CD4-positive, CD25-positive, alpha-beta regulatory T cell (primary cell): ENCODE results near the gene KCNB1. TPM values are rescaled to one million over a fixed set of nuclear protein-coding genes. Genes with fewer than 3 reads are reported as not detected.

Experiments
- ATAC-seq, 2 donors: fragments of 150-1000 bp; cut with Tn5 transposase; one replicate each; pipeline ENCODE4 v1.10.0; 2021; ENCODE audit warnings: low read depth in 2 of 2, moderate number of reproducible peaks in 2 of 2, moderate library complexity in 1 of 2
- DNase-seq, 3 donors: peaks; one replicate each; pipeline versions ENCODE4 v3.0.0 to v3.0.0-alpha.2; 2012 to 2022; ENCODE audit warnings: mixed read lengths in 1 of 3
- H3K27ac ChIP-seq: one replicate; pipeline ENCODE4 v1.7.0; 2013; ENCODE audit warnings: mild to moderate bottlenecking, low read length; ENCODE audit not compliant: insufficient read depth, poor library complexity, severe bottlenecking
- H3K27me3 ChIP-seq: one replicate; pipeline ENCODE4 v1.7.0; 2013; ENCODE audit warnings: low read length; ENCODE audit not compliant: control insufficient read depth, insufficient read depth
- H3K36me3 ChIP-seq: one replicate; pipeline ENCODE4 v1.7.0; 2013; ENCODE audit warnings: mild to moderate bottlenecking, low read length, moderate library complexity; ENCODE audit not compliant: control insufficient read depth, insufficient read depth
- H3K4me1 ChIP-seq: 2 replicates; pipeline ENCODE4 v1.7.0; 2013; ENCODE audit warnings: mild to moderate bottlenecking, low read length; ENCODE audit not compliant: insufficient read depth, control insufficient read depth, poor library complexity, severe bottlenecking
- H3K4me3 ChIP-seq: one replicate; pipeline ENCODE4 v1.7.0; 2013; ENCODE audit warnings: low read depth, mild to moderate bottlenecking, low read length, moderate library complexity
- H3K9me3 ChIP-seq, 2 experiments: 1 replicate in 1 of 2; 2 replicates in 1 of 2; pipeline ENCODE4 v1.7.0; 2013; ENCODE audit warnings: low read length in 2 of 2, mild to moderate bottlenecking in 1 of 2, moderate library complexity in 1 of 2; ENCODE audit not compliant: control insufficient read depth in 2 of 2
- H3K27ac Mint-ChIP-seq, 3 donors: one replicate each; pipeline ENCODE4 v1.8.0; 2020 to 2022; ENCODE audit warnings: mild to moderate bottlenecking in 3 of 3, mixed read lengths in 3 of 3, moderate library complexity in 2 of 3
- H3K27me3 Mint-ChIP-seq: one replicate; pipeline ENCODE4 v1.8.0; 2022; ENCODE audit warnings: mild to moderate bottlenecking, mixed read lengths
- H3K36me3 Mint-ChIP-seq: one replicate; pipeline ENCODE4 v1.8.0; 2020; ENCODE audit warnings: mixed read lengths
- H3K4me1 Mint-ChIP-seq, 4 donors: one replicate each; pipeline ENCODE4 v1.8.0; 2020 to 2022; ENCODE audit warnings: mixed read lengths in 4 of 4, mild to moderate bottlenecking in 1 of 4
- H3K4me3 Mint-ChIP-seq, 4 donors: one replicate each; pipeline ENCODE4 v1.8.0; 2020 to 2022; ENCODE audit warnings: mild to moderate bottlenecking in 4 of 4, mixed read lengths in 4 of 4, moderate library complexity in 3 of 4
- H3K9me3 Mint-ChIP-seq, 7 donors: one replicate each; pipeline ENCODE4 v1.8.0; 2020 to 2022; ENCODE audit warnings: mixed read lengths in 7 of 7, mild to moderate bottlenecking in 3 of 7, moderate library complexity in 2 of 7
- polyA plus RNA-seq, 4 donors: library from polyadenylated mRNA; unstranded; fragments of 300-500 nt; fragmentation: Illumina TruSeq; gene quantifications; one replicate each; pipeline ENCODE4 v1.2.3, GENCODE V29; 2021
- total RNA-seq: library from RNA; stranded (reverse); gene quantifications from one replicate; pipeline ENCODE4 v1.2.3, GENCODE V29; 2022

KCNB1 gene
- total and polyA plus RNA-seq, 5 donors from 2014 or later, result 0.02 to 0.05 TPM; not detected in 3

GRCh38 chr20:49338061-49338460, 144.4 kb downstream of the KCNB1 start:
- Histone ChIP-seq H3K36me3 (no peaks in the 10 kb centered on the region), H3K4me3 (no peak overlapping the region), H3K9me3 (no peaks in the 10 kb centered on the region), H3K4me1 (no peaks in the 10 kb centered on the region), H3K27me3 (peaks cover under 1% of the 10 kb centered on the region), H3K27ac (no peak overlapping the region)
- DNase-seq (no peak), ATAC-seq (no peak)
- Mint-ChIP-seq H3K27me3 (peaks cover 8% of the 10 kb centered on the region), H3K9me3 (no peaks in the 10 kb centered on the region), H3K4me3 (no peak overlapping the region), H3K27ac (no peak overlapping the region), H3K4me1 (peaks cover 0 to 3% (median 1%) of the 10 kb centered on the region in 4 donors), H3K36me3 (no peaks in the 10 kb centered on the region)

GRCh38 chr20:49337357-49337756, 145.1 kb downstream of the KCNB1 start:
- H3K4me3 Mint-ChIP-seq, result no peak overlapping the region
- ATAC-seq (no peak), DNase-seq (no peak)
- no peak overlapping the region for H3K27ac Mint-ChIP-seq
- Histone ChIP-seq H3K4me1 (no peaks in the 10 kb centered on the region), H3K9me3 (no peaks in the 10 kb centered on the region), H3K27ac (no peak overlapping the region), H3K27me3 (peaks cover 3% of the 10 kb centered on the region), H3K36me3 (no peaks in the 10 kb centered on the region), H3K4me3 (no peak overlapping the region)
- H3K4me1 Mint-ChIP-seq, result peaks cover 0 to 3% (median 1%) of the 10 kb centered on the region in 4 donors
- peaks cover 0 to 2% (median 0%) of the 10 kb centered on the region in 7 donors for H3K9me3 Mint-ChIP-seq
- H3K36me3 Mint-ChIP-seq, result no peaks in the 10 kb centered on the region
- peaks cover 15% of the 10 kb centered on the region for H3K27me3 Mint-ChIP-seq

DNA sequence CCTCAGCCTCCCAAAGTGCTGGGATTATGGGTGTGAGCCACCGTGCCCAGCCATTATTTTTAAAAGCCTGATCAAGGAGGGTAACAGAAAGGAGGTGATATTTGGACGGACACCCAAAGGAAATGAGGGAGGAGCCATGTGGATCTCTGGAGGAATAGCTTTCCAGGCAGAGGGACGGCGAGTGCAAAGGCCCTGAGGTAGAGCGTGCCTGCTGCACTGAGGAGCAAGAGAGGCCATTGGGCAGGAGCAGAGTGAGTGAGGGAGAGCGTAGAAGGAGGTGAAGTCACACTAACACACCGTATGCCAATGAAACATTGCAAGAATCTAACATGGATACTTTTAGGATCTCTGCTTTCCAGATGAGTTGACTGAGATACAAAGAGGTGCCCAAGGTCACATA, 145.7 kb downstream of the KCNB1 start:
- DNase-seq, result no peak
- H3K36me3 Mint-ChIP-seq, result no peaks in the 10 kb centered on the region
- H3K9me3 Mint-ChIP-seq, result peaks cover 0 to 2% (median 0%) of the 10 kb centered on the region in 7 donors
- peaks cover 17% of the 10 kb centered on the region for H3K27me3 Mint-ChIP-seq
- Histone ChIP-seq H3K9me3 (no peaks in the 10 kb centered on the region), H3K36me3 (no peaks in the 10 kb centered on the region), H3K4me1 (no peaks in the 10 kb centered on the region), H3K27ac (no peak overlapping the region), H3K4me3 (no peak overlapping the region), H3K27me3 (peaks cover 3% of the 10 kb centered on the region)
- ATAC-seq, result no peak
- no peak overlapping the region for H3K27ac Mint-ChIP-seq
- peaks cover 0 to 3% (median 1%) of the 10 kb centered on the region in 4 donors for H3K4me1 Mint-ChIP-seq
- H3K4me3 Mint-ChIP-seq, result no peak overlapping the region

- Mint-ChIP-seq H3K9me3 (peaks cover 0 to 2% (median 0%) of the 10 kb centered on the region in 7 donors), H3K4me3 (no peak overlapping the region), H3K36me3 (no peaks in the 10 kb centered on the region), H3K27me3 (peaks cover 22% of the 10 kb centered on the region), H3K4me1 (peaks cover 0 to 3% (median 1%) of the 10 kb centered on the region in 4 donors), H3K27ac (peak overlapping the region in 1 of 3 donors; percentile 6)
- H3K36me3 ChIP-seq, result no peaks in the 10 kb centered on the region
- H3K27me3 ChIP-seq, result peaks cover 6% of the 10 kb centered on the region
- no peaks in the 10 kb centered on the region for H3K9me3 ChIP-seq
- ATAC-seq (no peak), DNase-seq (no peak)
- no peak overlapping the region for H3K4me3 ChIP-seq
- H3K27ac ChIP-seq, result no peak overlapping the region
- no peaks in the 10 kb centered on the region for H3K4me1 ChIP-seq
Measured at GRCh38 chr20:49335476-49335875, 147.0 kb downstream of the KCNB1 start.

DNA sequence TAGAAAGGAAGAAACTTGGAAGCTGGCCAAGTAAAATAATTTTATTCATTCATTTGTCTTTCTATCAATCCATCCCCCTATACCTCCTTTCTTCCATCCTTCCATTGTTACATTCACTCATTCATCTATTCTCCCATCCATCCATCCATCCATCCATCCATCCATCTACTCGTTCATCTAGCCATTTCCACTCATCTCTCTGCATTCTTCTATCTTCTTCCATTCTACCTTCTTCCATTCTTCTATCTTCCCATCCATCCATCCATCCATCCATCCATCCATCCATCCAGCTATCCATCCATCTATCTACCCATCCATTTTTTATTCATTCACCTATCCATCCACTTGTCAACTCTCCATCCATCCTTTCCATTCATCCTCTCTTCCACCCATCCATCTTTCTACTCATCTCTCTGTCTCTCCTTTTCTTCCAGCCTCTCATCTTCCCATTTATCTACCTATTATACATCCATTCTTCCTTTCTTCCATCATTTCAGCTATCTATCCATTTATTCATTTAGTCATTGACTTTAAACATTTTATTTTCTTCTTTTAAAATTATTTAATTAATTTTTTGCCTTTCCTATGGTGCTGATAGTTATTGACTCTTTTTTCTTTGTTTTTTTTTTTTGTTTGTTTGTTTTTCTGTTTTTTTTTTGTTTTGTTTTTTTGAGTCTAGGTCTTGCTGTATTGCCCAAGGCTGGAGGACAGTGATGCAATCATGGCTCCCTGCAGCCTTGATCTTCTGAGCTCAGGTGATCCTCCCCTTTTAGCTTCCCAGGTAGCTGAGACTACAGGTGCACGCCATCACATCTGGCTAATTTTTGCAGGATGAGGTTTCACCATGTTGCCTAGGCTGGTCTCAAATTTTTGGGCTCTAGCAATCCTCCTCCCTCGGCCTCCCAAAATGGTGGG, 151.5 kb downstream of the KCNB1 start:
- no peak overlapping the region for H3K4me3 Mint-ChIP-seq

DNA sequence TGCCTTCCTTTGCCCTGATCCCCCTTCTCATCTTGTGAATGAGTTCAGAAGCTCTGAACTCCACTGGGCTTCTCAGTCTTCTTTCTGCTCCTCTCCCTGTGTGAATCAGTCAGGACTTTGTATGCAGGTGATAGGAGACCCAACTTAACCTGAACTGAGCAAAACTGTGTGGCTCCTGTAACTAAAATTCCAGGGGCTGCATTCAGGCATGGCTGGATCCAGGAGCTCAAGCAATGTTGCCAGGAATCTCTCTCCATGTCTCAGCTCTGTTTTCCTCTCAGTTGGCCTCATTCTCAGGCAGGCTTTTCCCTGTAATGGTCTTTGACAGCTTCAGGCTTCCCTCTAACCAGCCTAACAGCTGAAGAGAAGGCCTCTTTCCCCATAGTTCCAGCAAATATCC, 153.7 kb downstream of the KCNB1 start:
- H3K27me3 ChIP-seq, result peaks cover 11% of the 10 kb centered on the region
- H3K4me3 Mint-ChIP-seq, result no peak overlapping the region
- no peak overlapping the region for H3K27ac ChIP-seq
- DNase-seq (no peak), ATAC-seq (no peak)
- H3K36me3 Mint-ChIP-seq, result no peaks in the 10 kb centered on the region
- H3K4me3 ChIP-seq, result no peak overlapping the region
- no peaks in the 10 kb centered on the region for H3K36me3 ChIP-seq
- H3K27ac Mint-ChIP-seq, result no peak overlapping the region
- peaks cover 4% of the 10 kb centered on the region for H3K4me1 ChIP-seq
- H3K4me1 Mint-ChIP-seq, result peaks cover 2 to 12% (median 6%) of the 10 kb centered on the region in 4 donors
- no peaks in the 10 kb centered on the region for H3K9me3 ChIP-seq
- H3K27me3 Mint-ChIP-seq, result peaks cover 52% of the 10 kb centered on the region
- peaks cover 0 to 4% (median 0%) of the 10 kb centered on the region in 7 donors for H3K9me3 Mint-ChIP-seq

More for the DNA sequence above, 151.5 kb downstream of the KCNB1 start:
- H3K4me1 Mint-ChIP-seq, result peaks cover 0 to 4% (median 2%) of the 10 kb centered on the region in 4 donors
- peaks cover 44% of the 10 kb centered on the region for H3K27me3 Mint-ChIP-seq
- Histone ChIP-seq H3K9me3 (no peaks in the 10 kb centered on the region), H3K27me3 (peaks cover 11% of the 10 kb centered on the region), H3K4me3 (no peak overlapping the region), H3K36me3 (no peaks in the 10 kb centered on the region), H3K4me1 (no peaks in the 10 kb centered on the region), H3K27ac (no peak overlapping the region)
- DNase-seq (no peak), ATAC-seq (no peak)
- peaks cover 0 to 2% (median 0%) of the 10 kb centered on the region in 7 donors for H3K9me3 Mint-ChIP-seq
- no peaks in the 10 kb centered on the region for H3K36me3 Mint-ChIP-seq
- no peak overlapping the region for H3K27ac Mint-ChIP-seq

DNA sequence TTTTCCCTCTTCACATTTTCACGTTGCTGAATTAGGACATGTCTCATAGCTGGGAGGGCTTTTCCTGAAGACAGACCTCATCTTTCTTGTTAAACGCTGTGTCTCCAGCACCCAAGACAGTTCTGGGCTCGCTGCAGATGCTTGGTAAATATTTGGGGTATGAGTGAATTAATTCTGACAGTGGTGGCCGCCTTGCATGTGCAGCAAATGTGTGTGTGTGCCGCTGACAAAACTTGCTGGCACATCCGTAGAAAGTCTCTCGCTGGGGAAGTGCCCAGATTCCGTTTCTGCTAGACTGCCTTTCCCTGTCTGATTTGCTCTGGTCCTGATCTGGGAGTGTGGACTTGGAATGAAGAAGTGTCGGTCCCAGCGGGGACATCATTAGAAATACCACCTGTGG, 156.4 kb downstream of the KCNB1 start:
- no peak for DNase-seq
- Histone ChIP-seq H3K27ac (no peak overlapping the region), H3K27me3 (peaks cover 8% of the 10 kb centered on the region), H3K4me3 (no peak overlapping the region), H3K36me3 (no peaks in the 10 kb centered on the region), H3K4me1 (peaks cover 9% of the 10 kb centered on the region), H3K9me3 (no peaks in the 10 kb centered on the region)
- Mint-ChIP-seq H3K4me1 (peaks cover 4 to 24% (median 16%) of the 10 kb centered on the region in 4 donors), H3K9me3 (peaks cover 0 to 2% (median 0%) of the 10 kb centered on the region in 7 donors), H3K27me3 (peaks cover 54% of the 10 kb centered on the region), H3K27ac (peak overlapping the region in 2 of 3 donors; percentile 35 to 55), H3K4me3 (no peak overlapping the region), H3K36me3 (no peaks in the 10 kb centered on the region)
- ATAC-seq, result no peak
